GM12873 (cell line): Measurements from ENCODE around the gene PROCA1.

Experiments
- TF ChIP-seq, protein P1 (sequence below): IDR thresholded peaks from 2 replicates; pipeline ENCODE4 v1.5.1; 2012; ENCODE audit warnings: low read depth, mild to moderate bottlenecking, moderate library complexity, low read length, control low read depth; ENCODE audit not compliant: insufficient read depth; ENCODE audit errors: missing control alignments

The PROCA1 gene

DNA sequence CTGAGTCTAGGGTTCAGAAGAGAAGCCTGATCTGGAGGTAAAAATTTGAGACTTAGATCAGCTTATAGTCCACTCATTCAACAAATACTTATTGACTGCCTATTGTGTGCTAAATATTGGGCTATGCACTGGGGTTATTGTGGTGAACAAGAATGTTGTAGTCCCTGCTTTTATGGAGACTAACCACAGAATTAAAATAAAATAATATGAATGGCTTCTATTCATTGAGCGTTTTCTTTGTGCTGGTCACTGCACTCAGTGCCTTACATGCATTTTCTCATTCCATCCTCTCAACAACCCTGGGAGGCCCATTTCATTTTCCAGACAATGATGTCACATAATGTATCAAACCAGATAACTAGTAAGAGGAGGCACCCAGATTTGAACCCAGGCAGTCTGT, 21.7 kb upstream of the PROCA1 start:
- TF ChIP-seq, protein P1, sequence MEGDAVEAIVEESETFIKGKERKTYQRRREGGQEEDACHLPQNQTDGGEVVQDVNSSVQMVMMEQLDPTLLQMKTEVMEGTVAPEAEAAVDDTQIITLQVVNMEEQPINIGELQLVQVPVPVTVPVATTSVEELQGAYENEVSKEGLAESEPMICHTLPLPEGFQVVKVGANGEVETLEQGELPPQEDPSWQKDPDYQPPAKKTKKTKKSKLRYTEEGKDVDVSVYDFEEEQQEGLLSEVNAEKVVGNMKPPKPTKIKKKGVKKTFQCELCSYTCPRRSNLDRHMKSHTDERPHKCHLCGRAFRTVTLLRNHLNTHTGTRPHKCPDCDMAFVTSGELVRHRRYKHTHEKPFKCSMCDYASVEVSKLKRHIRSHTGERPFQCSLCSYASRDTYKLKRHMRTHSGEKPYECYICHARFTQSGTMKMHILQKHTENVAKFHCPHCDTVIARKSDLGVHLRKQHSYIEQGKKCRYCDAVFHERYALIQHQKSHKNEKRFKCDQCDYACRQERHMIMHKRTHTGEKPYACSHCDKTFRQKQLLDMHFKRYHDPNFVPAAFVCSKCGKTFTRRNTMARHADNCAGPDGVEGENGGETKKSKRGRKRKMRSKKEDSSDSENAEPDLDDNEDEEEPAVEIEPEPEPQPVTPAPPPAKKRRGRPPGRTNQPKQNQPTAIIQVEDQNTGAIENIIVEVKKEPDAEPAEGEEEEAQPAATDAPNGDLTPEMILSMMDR: no peak

DNA sequence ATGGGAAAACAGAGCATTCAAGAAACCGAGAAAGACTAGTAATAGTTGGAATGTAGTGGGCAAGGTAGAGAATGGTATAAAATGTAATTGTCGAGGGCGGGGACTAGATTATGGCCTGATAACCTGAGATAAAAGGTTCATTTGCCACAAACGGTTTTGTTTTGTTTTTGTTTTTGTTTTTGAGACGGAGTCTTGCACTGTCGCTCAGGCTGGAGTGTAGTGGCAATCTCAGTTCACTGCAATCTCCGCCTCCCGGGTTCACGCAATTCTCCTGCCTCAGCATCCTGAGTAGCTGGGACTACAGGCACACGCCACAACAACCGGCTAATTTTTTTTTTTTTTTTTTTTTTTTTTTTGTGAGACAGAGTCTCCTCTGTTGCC, 18.3 kb upstream of the PROCA1 start:
- TF ChIP-seq, protein P1: no peak

DNA sequence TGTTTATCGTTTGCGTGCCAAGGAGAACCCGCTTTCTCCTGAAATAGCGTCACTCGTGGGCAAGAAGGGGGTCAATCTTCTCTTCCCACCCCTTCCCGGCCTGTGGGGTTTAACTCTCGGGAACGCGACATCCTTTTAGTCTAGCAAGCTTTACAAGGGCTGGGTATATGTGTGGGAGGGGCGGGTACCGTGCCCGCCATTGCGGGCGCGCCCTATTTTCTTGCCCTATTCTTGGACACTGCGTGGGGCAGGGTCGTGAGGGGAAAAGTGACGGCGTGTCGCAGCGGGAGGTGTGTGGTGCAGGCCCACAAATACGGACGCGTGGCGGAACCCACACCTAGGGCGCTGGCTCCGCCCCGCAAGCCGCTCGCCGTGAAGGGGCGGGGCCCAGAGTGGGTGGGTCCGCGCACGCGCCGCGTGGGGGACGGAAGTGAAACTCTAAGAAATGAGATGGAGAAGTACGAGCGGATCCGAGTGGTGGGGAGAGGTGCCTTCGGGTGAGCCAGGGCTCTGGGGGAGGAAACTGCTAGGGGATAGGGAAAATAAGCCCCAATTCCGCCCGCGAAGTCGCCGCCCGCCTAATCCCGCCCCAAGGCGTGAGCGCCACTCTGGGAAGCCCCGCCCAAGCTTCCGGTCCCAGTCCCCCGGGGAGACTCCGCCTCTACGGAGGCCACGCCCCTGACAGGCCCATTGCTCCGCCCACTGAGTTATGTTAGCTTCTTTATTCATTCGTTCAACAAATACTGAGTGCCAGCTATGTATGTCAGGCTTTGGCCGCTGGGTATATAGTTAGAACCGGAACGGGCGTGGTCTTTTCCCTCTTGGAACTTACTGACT, 16.9 kb upstream of the PROCA1 start, which contains the start of gene NEK8:
Gene NEK8 (plus strand): TSS at position 425 of the 837 bp plus-strand sequence. CDS start 26 bp downstream, at position 451.
- TF ChIP-seq, protein P1: no peak

DNA sequence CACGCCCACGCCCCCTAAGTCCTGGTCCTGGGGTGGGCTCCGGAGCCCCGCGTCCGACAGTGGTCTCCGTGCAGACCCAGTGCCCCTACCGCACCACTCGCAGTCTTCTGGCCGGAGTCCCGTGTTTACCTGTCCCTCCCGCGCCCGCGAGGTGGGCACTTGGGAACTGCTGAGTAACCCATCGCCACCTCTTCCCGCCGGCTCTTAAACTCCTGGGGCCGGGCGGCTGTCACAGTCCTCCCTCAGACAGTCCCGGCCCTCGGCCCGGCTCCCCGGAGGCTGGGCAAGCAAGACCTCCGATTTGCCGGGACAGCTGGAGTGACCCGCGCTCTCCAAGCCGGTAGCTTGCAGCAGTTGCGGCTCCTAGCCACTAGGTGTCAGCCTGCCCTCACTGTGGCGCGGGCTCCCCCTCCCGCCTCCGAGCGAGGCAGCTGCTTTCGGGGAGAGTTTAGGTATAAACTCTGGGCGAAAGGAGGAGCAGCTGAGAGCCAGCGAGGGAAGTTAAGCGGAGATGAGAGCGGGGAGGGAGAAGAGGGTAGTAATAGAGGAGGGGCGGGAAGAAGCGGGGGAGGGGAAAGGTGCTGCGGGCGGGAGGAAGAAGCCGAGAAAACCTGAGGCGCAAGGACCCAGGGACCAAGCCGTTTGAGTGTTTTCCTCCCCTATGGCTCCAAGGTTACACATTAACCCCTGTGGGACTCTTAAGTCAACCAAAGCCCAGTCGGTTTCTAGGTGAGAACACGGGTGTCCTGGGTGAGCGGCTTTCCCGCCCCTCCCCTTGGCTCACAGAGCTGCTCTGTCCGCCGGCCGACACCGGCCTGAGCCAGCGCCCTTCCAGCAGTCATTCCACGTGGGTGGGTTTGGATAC, 15.2 kb upstream of the PROCA1 start:
- TF ChIP-seq, protein P1: peak; percentile 97

DNA sequence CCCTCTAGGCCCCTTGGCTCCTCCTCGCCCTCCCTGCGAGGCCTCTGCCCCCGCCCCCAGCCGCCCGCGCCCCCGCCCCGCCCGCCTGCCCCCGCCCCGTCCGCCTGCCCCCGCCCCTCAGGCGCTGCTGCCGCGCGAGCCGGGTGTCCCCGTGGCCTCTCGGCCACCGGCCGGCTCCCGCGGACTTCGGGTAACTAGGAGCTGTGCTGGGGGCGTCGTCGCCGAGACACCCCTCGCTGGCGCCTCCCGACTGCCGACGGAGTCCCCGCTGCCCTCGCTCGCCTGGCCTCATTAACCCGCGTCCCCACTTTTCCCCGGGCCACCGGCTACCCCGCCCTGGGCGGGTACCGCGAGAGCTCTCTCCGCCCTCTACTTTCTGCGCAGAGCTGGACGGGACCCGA, 14.5 kb upstream of the PROCA1 start, which contains the start of gene TLCD1:
Gene TLCD1 (minus strand): TSS at position 8 of the 401 bp plus-strand sequence. CDS start 136 bp downstream, outside the sequence.
- TF ChIP-seq, protein P1: no peak

DNA sequence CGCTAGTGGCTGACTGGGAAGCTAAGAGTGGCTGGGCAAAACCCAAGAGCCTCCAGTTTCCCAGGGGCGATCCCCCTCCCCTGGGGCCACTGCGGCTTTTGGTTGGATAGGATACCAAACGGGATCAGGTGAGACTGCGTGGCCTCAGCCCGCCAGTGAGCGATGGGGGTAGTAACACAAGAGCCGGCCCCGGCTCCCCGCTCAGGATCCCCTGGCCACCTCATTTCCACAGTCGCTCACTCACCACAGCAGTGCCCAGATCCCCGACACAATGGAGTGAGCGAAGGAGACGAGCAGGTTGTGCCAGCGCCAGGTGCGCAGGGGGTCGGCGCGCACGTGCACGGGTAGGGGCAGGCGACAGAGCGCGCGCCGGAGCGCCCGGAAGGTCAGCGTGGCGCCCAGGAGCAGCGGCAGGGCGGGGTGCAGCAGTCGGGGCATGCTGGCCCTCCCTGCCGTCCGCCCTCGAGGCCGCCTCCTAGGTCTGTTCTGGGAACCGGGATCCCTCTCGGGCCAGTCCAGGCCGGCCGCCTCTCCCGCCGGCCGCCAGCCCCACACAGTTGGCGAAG, 14.1 kb upstream of the PROCA1 start:
- TF ChIP-seq, protein P1: no peak
